HAP-1 (cell line): Measurements from ENCODE around the gene PEPD.

ENCODE experiments used
- DNase-seq, 2 experiments: peaks; one replicate each; pipeline ENCODE4 v3.0.0-alpha.2; 2016 to 2020; ENCODE audit warnings: low spot score in 2 of 2
- H3K27me3 ChIP-seq: fragments of 250-450 bp; sonication (Bioruptor Pico); 2 replicates; pipeline ENCODE4 v1.5.1; 2020; ENCODE audit warnings: low read depth, mild to moderate bottlenecking, moderate library complexity
- H3K36me3 ChIP-seq: fragments of 250-450 bp; sonication (Bioruptor Pico); replicated peaks from 2 replicates; pipeline ENCODE4 v1.5.1; 2020; ENCODE audit warnings: mild to moderate bottlenecking
- H3K4me1 ChIP-seq: fragments of 250-450 bp; sonication (Bioruptor Pico); 2 replicates; pipeline ENCODE4 v1.5.1; 2020; ENCODE audit warnings: mild to moderate bottlenecking
- H3K4me3 ChIP-seq: fragments of 250-450 bp; sonication (Bioruptor Pico); 2 replicates; pipeline ENCODE4 v1.5.1; 2020; ENCODE audit warnings: mild to moderate bottlenecking, moderate library complexity
- H3K9me3 ChIP-seq: fragments of 250-450 bp; sonication (Bioruptor Pico); 2 replicates; pipeline ENCODE4 v1.5.1; 2020; ENCODE audit warnings: mild to moderate bottlenecking, moderate library complexity
- in situ Hi-C: fragments of 300-500 bp; cut with MboI; formaldehyde crosslinking; loops from 3 replicates; pipeline ENCODE4 v1.14.3; 2020; ENCODE audit warnings: low sequenced_read_pairs, inconsistent platforms, mixed read lengths

The PEPD gene

DNA sequence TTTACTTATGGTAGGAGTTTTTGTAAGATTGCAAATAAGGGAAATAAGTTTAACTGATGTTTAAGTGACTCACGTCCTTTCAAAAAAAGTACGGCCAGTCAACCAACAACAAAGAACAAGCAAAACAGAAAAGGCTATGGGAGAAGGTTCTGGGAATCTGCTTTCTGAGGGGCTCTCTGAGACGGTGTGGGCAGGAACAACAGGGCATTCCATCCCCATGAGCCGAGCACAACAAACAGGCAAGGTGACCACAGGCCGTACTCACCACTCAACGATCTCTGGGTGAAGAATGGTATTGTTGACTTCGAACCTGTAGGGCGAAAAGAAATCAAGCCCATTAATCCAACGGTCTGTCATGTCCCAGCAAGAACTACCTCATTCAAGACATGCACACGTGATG, 43.8 kb downstream of the PEPD start:
- in situ Hi-C loops = no loop called here
- peaks cover 3% of the 10 kb centered on the region; the same call in 1 of the 2 replicates for H3K36me3 ChIP-seq
- H3K4me3 ChIP-seq = no peak overlapping the region
- DNase-seq = no peak
- H3K4me1 ChIP-seq = no peaks in the 10 kb centered on the region
- no peaks in the 10 kb centered on the region for H3K27me3 ChIP-seq
- H3K9me3 ChIP-seq = no peaks in the 10 kb centered on the region

DNA sequence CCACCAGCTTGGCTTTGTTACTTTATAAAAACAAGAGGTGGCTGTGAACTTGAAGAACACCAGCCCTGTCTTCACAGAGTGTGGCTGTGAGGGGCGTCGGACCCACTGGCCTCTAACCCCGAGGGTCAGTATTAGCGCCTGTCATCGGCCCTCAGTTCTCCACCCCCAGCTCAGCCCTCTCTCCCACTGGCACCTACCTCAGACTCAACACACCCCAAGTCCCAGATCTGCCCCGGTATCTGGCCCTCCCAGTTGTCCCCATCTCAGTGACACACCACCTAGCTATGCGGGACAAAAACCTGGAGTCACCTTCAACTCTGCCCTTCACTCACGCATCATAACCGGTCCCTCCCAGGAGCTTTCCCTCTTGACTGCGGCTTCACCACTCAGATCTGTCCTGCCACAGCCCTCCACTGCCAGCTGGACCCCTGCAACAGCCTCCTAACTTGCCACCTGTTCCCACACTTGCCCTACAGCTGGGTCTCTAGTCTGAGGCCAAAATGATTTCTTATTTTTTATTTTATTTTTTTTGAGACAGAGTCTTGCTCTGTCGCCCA, 45.4 kb downstream of the PEPD start:
- Histone ChIP-seq H3K9me3 (no peaks in the 10 kb centered on the region), H3K4me3 (no peak overlapping the region), H3K4me1 (no peaks in the 10 kb centered on the region), H3K27me3 (no peaks in the 10 kb centered on the region), H3K36me3 (peaks cover 3% of the 10 kb centered on the region; the same call in 1 of the 2 replicates)
- DNase-seq = no peak
- in situ Hi-C loops = no loop called here

DNA sequence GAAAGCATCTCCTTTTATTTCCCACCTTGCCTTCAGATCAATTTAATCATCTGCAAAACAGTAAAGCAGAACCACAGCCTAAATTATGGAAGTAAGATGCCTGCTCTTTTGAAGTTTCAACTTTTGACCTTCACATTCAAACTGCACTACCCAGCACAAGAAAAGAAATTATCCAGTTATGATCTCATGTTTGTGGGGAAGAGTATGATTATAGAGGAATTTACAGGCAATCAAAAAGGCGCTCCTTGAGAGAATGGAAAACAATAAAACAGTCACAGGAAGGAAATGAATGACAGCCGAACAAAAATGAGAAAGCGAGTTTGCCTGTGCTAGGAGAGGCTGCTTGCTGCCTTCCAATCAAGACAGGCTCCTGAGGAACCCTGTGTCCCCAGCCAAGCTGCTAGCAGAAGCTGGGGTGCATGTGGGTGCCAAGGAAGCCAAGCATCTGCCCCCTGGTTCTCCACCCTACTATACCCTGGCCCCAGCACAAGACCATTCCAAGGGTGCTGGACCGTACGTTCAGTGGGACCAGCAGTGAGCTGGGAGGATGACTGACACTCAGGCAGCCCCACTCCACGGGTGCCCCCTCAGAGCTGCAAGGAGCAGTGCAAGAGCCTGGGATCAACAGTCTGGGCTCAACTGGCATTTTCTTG, 47.8 kb downstream of the PEPD start:
- no peaks in the 10 kb centered on the region for H3K9me3 ChIP-seq
- H3K4me1 ChIP-seq = no peaks in the 10 kb centered on the region
- in situ Hi-C loops = no loop called here
- no peak for DNase-seq
- peaks cover 3% of the 10 kb centered on the region; the same call in 1 of the 2 replicates for H3K36me3 ChIP-seq
- no peak overlapping the region for H3K4me3 ChIP-seq
- H3K27me3 ChIP-seq = no peaks in the 10 kb centered on the region

DNA sequence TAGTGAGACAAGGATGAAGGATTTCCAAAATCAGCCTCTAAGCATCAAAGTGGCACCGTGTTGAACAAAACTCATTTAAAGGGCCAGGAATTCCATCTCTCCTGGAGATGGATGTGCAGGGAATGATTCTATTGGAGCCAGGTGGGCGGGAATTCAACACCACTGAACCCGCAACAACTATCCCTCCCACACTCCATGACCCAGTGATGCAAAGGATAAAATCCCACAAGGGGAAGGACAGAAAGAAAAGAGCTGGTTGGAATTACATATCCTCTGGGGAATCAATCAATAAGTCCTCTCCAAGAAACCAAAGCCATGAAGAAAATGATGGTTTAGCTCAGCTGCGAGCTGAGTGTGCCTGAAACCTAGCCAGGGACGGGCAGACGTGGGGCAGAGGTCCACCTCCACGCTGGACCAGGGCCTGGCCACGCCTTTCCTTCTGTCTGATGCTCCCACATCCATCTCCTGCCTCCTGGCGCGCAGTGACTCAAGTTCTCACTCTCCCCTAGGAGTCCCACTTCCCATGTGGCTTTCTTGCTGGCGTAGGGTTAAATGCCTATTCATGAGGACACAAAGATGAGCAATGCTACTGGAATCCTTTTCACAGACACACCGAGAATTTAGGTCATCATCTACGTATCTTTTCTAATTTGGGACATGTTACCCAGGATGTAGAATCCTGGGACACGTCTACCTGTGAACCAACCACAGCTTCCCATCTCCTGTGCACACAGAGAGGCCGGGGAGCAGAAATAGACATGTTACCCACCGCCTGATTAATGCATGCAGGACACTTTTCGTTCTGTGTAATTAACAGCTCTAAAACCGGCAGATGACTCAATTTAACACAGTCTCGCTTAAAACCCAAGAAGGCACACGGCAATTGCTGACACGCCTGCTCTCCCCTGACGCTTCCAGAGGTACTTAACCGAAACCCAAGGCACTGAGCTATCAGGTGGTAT, 48.6 kb downstream of the PEPD start:
- no peak for DNase-seq
- no peaks in the 10 kb centered on the region for H3K4me1 ChIP-seq
- peaks cover 3% of the 10 kb centered on the region; the same call in 1 of the 2 replicates for H3K36me3 ChIP-seq
- no peaks in the 10 kb centered on the region for H3K9me3 ChIP-seq
- no peaks in the 10 kb centered on the region for H3K27me3 ChIP-seq
- in situ Hi-C loops = no loop called here
- no peak overlapping the region for H3K4me3 ChIP-seq

DNA sequence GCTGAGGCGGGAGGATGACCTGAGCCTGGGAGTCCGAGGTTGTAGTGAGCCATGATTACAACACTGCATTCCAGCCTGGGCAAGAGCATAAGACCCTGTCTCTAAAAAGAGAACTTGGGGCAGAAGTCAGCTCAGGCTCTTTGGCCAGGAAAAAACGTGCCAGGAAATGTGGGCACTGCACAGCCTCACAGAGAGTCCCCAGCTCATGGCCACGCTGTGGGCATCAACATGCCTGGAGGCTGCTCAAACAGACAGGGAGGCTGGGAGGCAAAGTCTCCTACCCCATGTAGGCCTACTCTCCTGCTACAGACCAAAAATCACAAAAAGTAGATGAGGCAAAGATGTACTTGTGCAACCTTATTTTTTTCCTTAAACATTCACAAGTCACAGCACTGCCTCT, 49.4 kb downstream of the PEPD start:
- Histone ChIP-seq H3K9me3 (no peaks in the 10 kb centered on the region), H3K4me1 (no peaks in the 10 kb centered on the region), H3K27me3 (no peaks in the 10 kb centered on the region), H3K36me3 (no peaks in the 10 kb centered on the region), H3K4me3 (no peak overlapping the region)
- in situ Hi-C loops = no loop called here
- no peak for DNase-seq

DNA sequence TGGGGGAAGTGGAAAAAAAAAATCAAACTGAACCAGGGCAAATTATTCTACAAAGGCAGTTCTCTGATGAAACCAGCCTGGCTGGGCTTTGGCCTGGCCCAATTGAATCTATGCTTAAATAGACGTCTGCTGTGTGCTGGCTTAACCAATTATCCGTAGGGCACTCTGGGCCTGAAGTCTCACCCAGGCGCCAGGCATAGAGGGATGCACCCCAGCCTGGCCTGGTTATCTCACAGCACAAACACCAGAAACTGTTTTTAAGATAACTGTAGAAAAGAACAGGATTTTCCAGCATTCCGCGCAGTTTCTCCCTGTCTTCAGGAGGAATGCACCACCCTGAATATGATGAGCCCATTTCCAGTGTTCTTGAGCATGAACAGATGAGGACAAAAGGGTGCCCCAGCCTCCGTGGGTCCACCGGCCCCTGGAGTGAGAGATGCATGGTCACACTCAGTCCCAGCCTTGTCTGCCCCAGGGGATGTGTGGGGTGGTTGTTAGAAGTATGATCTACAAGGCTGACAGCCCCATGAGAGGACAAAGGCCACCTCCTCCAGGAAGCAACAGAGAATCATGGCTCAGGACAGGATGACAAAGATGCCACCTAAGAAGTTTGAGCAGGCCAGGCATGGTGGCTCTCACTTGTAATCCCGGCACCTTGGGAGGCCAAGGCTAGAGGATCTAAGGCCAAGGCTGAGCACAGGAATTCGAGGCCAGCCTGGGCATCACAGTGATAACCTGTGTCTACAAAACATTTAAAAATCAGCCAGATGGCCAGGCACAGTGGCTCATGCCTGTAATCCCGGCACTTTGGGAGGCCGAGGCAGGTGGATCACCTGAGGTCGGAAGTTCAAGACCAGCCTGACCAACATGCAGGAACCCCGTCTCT, 50.2 kb downstream of the PEPD start:
- no peaks in the 10 kb centered on the region for H3K9me3 ChIP-seq

DNA sequence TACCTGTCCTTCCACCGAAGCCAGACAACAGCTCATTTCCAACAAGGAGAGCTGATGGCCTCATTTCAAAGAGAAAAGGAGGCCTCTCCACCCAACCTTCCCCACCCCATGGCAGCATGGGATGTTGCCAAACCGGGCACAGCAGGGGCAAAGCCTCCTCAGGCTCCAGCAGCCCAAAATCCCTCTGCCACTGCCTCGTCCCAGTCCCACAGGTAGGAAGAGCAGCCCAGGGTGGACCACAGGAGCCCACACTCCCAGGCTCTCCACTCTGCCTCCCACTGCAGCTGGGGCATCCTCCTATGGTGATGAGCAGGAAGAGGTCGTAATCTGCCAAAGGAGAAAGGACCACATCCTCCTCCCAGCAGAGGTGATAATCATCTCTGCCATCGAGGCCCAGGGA, 50.9 kb downstream of the PEPD start:
- no peaks in the 10 kb centered on the region for H3K27me3 ChIP-seq
- no peak for DNase-seq
- H3K4me1 ChIP-seq = no peaks in the 10 kb centered on the region
- no peaks in the 10 kb centered on the region for H3K9me3 ChIP-seq
- H3K36me3 ChIP-seq = no peaks in the 10 kb centered on the region
- in situ Hi-C loops = no loop called here
- H3K4me3 ChIP-seq = no peak overlapping the region

More for the DNA sequence above, 50.2 kb downstream of the PEPD start:
- Histone ChIP-seq H3K4me1 (no peaks in the 10 kb centered on the region), H3K36me3 (no peaks in the 10 kb centered on the region), H3K4me3 (no peak overlapping the region), H3K27me3 (no peaks in the 10 kb centered on the region)
- in situ Hi-C loops = no loop called here
- DNase-seq = no peak

DNA sequence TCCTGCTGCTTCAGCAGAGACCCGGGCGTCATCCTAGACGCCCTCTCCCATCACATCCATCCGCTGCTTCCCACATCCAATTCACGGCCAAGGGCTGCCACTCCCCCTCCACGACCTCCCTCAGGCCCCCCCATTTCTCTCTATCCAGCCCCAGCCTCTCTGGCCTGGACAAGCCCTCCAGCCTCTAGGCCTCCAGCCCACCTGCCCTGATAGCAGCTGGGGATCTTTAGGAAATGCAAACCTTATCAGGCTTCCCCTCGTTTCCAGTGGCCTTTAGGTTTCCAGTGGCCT, 51.6 kb downstream of the PEPD start:
- in situ Hi-C loops = no loop called here
- H3K4me3 ChIP-seq = no peak overlapping the region
- H3K36me3 ChIP-seq = no peaks in the 10 kb centered on the region
- H3K27me3 ChIP-seq = no peaks in the 10 kb centered on the region
- H3K4me1 ChIP-seq = no peaks in the 10 kb centered on the region
- no peak for DNase-seq
- H3K9me3 ChIP-seq = no peaks in the 10 kb centered on the region

DNA sequence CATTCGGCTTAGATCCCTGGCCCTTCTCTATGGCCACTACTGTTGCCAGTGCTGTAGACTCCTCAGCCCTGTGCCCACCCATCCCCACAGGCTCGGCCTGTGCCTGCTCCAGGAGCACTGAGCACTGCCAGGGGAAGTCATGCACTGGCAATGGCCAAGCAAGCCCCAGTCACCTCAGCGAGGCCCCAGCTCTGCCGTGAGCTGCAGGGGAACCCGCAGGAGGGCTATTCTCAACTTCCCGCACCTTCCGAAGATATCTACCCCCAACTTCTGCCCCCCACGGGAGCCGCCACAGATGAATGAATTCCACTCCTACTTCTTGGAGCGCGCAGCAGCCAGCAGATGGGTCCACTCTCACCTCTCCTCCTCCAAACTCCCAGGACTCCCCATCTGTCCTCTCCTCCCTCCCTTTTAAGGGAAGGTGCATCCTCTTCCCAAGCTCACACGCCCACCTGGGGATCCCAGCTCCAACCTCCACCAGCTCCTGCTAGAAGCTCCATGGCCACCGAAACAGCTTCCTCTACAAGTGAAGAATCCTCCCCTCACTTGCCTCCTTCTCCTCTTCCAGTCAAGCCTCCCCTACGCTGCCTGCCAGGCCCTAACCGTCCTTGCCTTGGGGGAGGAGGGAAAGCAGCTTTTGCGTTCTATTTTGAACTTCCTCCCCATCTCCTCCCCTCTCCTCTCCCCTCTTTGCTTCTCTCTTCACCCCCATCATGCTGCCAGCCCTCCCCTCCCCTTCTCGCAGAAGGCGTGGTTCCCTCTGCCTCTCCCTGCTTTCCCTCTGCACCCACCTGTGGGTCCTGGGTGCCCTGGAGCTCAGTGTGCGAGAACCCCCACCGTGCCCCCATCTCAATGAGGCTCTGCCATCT, 52.2 kb downstream of the PEPD start:
- Histone ChIP-seq H3K4me3 (no peak overlapping the region), H3K9me3 (no peaks in the 10 kb centered on the region), H3K4me1 (no peaks in the 10 kb centered on the region), H3K27me3 (no peaks in the 10 kb centered on the region), H3K36me3 (no peaks in the 10 kb centered on the region)
- DNase-seq = no peak
- in situ Hi-C loops = no loop called here

DNA sequence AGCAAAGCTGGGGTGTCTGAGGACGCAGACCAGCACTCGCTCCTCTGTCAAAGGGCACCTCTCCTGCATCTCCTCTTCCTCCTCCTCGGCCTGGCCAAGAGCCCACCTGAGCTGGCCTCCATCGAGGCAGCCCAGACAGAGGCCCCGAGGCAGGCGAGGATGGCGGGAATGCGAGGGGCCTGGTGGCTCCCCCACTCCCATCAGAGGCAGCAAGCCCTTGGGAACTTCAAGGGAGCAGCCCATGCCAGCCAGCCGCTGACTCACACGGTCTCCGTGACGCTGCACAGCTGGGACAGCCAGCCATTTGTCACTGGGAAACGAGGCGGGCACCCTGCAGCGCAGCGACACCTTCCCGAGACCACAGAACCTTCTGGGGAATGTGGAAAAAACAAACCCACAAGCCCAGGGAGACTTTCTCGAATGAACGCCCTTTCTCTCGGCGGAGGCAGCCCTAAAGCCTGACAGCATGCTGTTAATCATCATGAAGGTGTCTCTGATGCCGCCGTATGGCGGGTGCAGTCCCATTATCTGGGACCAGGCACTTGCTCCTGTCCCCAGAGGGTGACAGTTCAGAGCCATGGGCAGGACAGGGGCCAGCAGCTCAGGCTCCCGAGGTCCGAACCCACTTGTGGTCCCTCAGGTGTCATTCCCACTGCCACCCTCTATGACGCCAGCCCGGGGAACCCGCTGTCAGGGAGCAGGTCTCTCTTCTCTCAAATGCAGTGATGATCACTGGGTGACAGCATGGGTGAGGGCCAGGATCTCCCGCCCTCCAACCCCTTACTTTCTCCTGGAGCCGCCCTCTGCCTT, 53.0 kb downstream of the PEPD start:
- Histone ChIP-seq H3K36me3 (no peaks in the 10 kb centered on the region), H3K4me3 (no peak overlapping the region), H3K9me3 (no peaks in the 10 kb centered on the region), H3K27me3 (no peaks in the 10 kb centered on the region), H3K4me1 (no peaks in the 10 kb centered on the region)
- DNase-seq = no peak
- in situ Hi-C loops = no loop called here

DNA sequence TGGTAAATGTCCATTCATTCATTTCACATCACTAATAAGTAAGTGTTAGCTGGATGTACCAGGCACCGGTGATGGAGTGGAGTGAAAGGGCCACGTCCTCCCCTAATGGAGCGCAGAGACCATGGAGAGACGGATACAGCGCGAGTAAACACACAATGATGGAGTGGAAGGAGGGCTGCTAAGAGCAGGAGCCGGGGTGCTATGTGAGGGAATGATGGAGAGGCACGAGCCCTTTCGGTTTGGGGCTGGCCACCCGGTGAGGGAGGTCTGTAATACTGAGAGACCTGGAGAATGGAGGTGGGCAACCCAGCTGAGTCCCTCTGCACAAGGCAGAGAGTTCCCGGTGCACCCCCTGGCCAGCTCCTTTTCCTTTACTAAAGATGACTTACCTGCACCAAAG, 53.7 kb downstream of the PEPD start:
- Histone ChIP-seq H3K27me3 (no peaks in the 10 kb centered on the region), H3K9me3 (no peaks in the 10 kb centered on the region), H3K36me3 (no peaks in the 10 kb centered on the region), H3K4me3 (no peak overlapping the region), H3K4me1 (no peaks in the 10 kb centered on the region)
- no peak for DNase-seq
- in situ Hi-C loops = no loop called here

DNA sequence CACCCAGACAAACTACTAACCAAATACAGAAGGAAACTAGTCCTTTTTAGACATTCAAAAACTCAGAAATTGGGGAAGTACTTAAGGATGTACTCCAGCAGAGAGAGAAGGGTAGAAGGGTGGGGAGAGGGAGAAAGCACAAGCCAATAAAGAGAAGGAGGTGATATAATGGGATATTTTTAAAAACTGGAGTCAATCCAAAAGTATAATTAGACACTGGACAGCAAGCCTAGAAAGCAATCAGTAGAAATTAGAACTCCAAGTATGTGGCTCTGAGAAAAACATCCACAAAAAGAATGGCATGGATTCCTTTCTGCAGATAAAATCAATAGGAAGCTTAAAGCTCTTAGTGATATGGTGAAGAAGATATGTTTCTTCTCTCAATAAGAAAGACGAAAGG, 55.8 kb downstream of the PEPD start:
- no peak for DNase-seq
- Histone ChIP-seq H3K4me3 (no peak overlapping the region), H3K36me3 (no peaks in the 10 kb centered on the region), H3K4me1 (no peaks in the 10 kb centered on the region), H3K27me3 (no peaks in the 10 kb centered on the region), H3K9me3 (no peaks in the 10 kb centered on the region)
- in situ Hi-C loops = no loop called here
